Uterus (tissue), 4 donors: ENCODE measurements around the gene TCHP. TPM values are rescaled to one million over a fixed set of nuclear protein-coding genes. Genes with fewer than 3 reads are reported as not detected.

ENCODE experiments used
- DNase-seq, 2 donors: peaks; one replicate each; pipeline ENCODE4 v3.0.0-alpha.2; 2019 to 2020
- H3K27ac ChIP-seq, 2 donors: fragments of 200-600 bp; sonication (generic); 1 replicate in 1 of 2; 2 replicates in 1 of 2; pipeline ENCODE4 v1.5.1; 2016 to 2018
- H3K27me3 ChIP-seq, 2 donors: fragments of 200-600 bp; sonication (generic); one replicate each; pipeline ENCODE4 v1.5.1; 2018 to 2019; ENCODE audit warnings: control low read depth in 1 of 2
- H3K36me3 ChIP-seq, 2 donors: fragments of 200-600 bp; sonication (generic); one replicate each; pipeline ENCODE4 v1.5.1; 2019; ENCODE audit warnings: control low read depth in 1 of 2
- H3K4me1 ChIP-seq, 2 donors: fragments of 200-600 bp; sonication (generic); one replicate each; pipeline ENCODE4 v1.5.1; 2018 to 2019; ENCODE audit warnings: control low read depth in 1 of 2
- H3K4me3 ChIP-seq, 2 donors: fragments of 200-600 bp; sonication (generic); 1 replicate in 1 of 2; 2 replicates in 1 of 2; pipeline ENCODE4 v1.5.1; 2018 to 2019; ENCODE audit warnings: mild to moderate bottlenecking in 1 of 2
- H3K9me3 ChIP-seq, 2 donors: fragments of 200-600 bp; sonication (generic); one replicate each; pipeline ENCODE4 v1.5.1; 2019; ENCODE audit warnings: control low read depth in 1 of 2
- POLR2A ChIP-seq, 2 donors: fragments of 450-650 bp; IDR thresholded peaks; one replicate each; pipeline ENCODE4 v1.6.1; 2016; ENCODE audit warnings: antibody characterized with exemption in 2 of 2, mild to moderate bottlenecking in 1 of 2, moderate library complexity in 1 of 2
- intact Hi-C: fragments of 100-400 bp; cut with DNase I; formaldehyde crosslinking; loops from one replicate; pipeline ENCODE4 v1.15.1; 2023; ENCODE audit warnings: low total_unique reads
- total RNA-seq, 4 donors: library from RNA; depleted of rRNA in 3 of 4; stranded (reverse); fragments of >200 nt in 3 of 4; gene quantifications; one replicate each; pipeline versions ENCODE4 v1.1.0 to v1.2.4, GENCODE V29; 2014 to 2023
- TF ChIP-seq, protein P1 (sequence below), 4 experiments: fragments of 200-600 bp in 2 of 4; fragments of 450-650 bp in 2 of 4; sonication (generic) in 2 of 4; IDR thresholded peaks; one replicate each; pipeline ENCODE4 v1.5.1; 2016 to 2019; ENCODE audit warnings: antibody characterized with exemption in 4 of 4, mild to moderate bottlenecking in 2 of 4, moderate library complexity in 1 of 4
- donor health status: DM: yes; HTN: yes; CAD: no.

The TCHP gene
- total RNA-seq, 4 donors from 2014 or later: 5.9 to 19.0 (median 12.8) TPM

DNA sequence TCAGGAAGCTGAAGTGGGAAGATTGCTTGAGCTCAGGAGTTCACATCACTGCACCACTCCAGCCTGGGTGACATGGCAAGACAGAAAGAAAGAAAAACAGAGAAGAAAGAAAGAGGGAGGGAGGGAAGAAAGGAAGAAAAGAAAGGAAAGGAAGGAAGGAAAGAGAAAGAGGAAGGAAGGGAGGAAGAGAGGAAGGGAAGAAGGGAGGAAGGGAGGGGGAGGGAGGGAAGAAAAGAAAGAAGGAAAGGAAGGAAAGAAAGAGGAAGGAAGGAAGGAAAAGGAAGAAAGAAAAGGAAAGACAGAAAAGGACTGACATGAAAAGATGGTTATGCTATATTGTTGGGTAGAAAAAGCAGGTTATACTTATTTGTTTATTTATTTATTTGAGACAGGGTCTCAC lies 23.7 kb upstream of the TCHP start:
- TF ChIP-seq, protein P1, sequence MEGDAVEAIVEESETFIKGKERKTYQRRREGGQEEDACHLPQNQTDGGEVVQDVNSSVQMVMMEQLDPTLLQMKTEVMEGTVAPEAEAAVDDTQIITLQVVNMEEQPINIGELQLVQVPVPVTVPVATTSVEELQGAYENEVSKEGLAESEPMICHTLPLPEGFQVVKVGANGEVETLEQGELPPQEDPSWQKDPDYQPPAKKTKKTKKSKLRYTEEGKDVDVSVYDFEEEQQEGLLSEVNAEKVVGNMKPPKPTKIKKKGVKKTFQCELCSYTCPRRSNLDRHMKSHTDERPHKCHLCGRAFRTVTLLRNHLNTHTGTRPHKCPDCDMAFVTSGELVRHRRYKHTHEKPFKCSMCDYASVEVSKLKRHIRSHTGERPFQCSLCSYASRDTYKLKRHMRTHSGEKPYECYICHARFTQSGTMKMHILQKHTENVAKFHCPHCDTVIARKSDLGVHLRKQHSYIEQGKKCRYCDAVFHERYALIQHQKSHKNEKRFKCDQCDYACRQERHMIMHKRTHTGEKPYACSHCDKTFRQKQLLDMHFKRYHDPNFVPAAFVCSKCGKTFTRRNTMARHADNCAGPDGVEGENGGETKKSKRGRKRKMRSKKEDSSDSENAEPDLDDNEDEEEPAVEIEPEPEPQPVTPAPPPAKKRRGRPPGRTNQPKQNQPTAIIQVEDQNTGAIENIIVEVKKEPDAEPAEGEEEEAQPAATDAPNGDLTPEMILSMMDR (IDR thresholded peaks at IDR 0.05): no peak
- no peak for TF ChIP-seq POLR2A (IDR thresholded peaks at IDR 0.05)
- intact Hi-C loops: no loop called here
- Histone ChIP-seq H3K27ac (no peak overlapping the region), H3K27me3 (no peaks in the 10 kb centered on the region), H3K9me3 (no peaks in the 10 kb centered on the region), H3K4me3 (no peak overlapping the region), H3K36me3 (no peaks in the 10 kb centered on the region), H3K4me1 (peaks cover 0 to 9% of the 10 kb centered on the region in 2 donors)
- no peak for DNase-seq

DNA sequence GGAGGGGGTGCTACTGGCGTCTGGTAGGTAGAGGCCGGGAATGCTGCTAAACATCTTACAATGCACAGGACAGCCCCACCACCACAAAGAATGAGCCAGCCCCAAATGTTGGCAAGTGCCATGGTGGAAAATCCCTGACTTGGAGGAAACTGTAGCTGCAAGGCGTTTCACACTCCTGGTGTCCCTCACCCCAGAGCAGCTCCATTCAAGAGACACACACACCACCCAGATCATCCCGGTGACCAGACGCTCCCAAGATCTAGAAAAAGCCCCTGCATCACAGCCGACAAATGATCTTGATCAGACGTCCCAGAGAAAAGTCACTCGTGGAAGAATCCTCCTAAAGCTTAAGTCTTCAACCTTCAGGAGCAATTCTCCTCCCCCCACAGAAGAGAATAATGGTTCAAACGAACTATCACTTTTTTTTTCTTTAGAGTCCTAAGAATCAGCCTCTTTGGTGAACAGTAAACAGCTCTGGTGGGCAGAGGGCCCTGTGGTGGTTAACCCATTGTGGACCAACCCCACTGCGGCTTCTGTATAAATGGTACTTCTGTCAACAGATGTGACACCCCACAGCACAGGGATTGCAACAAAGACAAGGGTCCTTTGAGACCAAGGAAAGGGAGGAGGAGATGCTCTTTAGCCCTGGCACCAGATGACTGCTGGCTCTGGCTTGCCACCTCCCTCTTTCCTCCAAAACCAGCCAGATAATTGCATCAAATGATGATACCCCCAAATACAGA lies 22.4 kb upstream of the TCHP start:
- intact Hi-C loops: no loop called here
- H3K4me1 ChIP-seq: peaks cover 0 to 9% of the 10 kb centered on the region in 2 donors

DNA sequence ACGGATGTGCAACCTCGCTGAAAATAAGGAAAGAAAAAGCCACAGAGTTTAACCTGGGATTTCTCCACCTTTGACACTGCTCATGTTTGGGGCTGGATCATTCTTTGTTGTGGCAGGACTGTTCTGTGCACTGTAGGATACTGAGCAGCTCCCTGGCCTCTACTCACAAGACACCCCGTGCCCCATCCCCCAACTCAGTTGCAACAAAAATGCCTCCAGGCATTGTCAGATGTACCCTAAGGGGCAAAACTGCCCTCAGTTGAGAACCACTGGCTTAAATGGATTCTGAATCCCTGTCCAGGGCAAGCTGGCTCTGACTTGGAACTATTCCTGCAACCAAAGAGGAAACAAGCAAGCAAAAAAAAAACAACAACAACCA lies 21.8 kb upstream of the TCHP start:
- H3K4me1 ChIP-seq: peaks cover 0 to 9% of the 10 kb centered on the region in 2 donors
- intact Hi-C loops: no loop called here
- H3K36me3 ChIP-seq: no peaks in the 10 kb centered on the region
- no peak for DNase-seq
- H3K4me3 ChIP-seq: no peak overlapping the region
- no peak for TF ChIP-seq POLR2A (IDR thresholded peaks at IDR 0.05)
- TF ChIP-seq, protein P1 (IDR thresholded peaks at IDR 0.05): no peak
- H3K27ac ChIP-seq: no peak overlapping the region
- no peaks in the 10 kb centered on the region for H3K27me3 ChIP-seq
- no peaks in the 10 kb centered on the region for H3K9me3 ChIP-seq

More for the DNA sequence above, 22.4 kb upstream of the TCHP start:
- Histone ChIP-seq H3K9me3 (no peaks in the 10 kb centered on the region), H3K36me3 (no peaks in the 10 kb centered on the region), H3K4me3 (no peak overlapping the region), H3K27me3 (no peaks in the 10 kb centered on the region), H3K27ac (no peak overlapping the region)
- DNase-seq: no peak
- TF ChIP-seq, protein P1 (IDR thresholded peaks at IDR 0.05): no peak
- TF ChIP-seq POLR2A (IDR thresholded peaks at IDR 0.05): no peak

DNA sequence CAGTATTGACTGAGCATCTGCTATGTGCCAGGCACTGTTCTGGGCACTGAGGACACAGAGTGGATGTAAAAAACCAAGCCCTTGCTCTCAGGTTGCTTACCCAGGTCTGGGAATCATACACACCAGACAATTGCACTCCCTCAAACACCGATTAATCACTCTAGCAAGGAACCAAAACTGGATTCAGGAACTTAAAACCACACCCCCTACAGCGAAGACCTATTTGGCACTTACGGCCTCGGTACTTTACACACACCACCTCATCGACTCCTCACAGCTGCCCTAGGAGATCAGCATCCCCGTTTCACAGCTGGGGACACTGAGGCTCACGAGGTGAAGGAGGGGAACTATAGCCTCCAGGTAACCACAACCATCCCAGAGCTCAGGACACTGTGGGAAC lies 21.3 kb upstream of the TCHP start:
- no peak for TF ChIP-seq POLR2A (IDR thresholded peaks at IDR 0.05)
- TF ChIP-seq, protein P1 (IDR thresholded peaks at IDR 0.05): no peak
- intact Hi-C loops: no loop called here

DNA sequence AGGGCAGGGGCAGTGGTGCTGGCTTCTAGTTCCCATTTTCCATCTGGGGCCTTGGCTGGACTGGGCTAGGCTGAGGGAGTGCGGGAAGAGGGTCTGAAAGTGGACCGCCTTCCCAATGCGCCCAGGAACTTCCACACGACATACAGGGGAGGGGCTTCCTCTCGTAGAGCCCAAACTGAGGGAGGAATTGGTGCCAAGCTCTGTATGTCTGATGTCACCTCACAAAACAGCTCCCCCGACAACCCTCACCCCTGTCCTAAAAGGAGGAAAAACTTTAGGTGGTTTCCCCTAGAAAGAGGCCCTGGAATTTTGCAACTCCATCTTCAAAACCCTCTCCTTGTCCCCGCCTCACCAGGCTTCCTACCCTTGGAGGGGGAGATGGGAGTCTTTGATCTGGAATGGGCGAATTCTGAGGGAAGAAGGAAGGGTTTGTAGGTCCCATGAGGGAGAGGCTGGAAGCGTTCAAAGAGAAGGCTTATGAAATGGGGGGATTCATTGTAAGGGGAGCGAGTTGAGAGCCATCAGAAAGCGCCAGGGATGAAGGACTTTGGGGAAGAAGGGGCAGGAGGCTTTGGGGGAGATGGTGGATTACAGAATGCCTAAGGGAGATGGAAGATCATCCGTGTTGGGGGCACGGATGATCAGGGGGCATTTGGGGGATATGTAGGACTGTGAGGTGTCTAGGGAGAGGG lies 20.6 kb upstream of the TCHP start:
- no peak for DNase-seq

More for the DNA sequence above, 21.3 kb upstream of the TCHP start:
- H3K36me3 ChIP-seq: no peaks in the 10 kb centered on the region
- H3K27me3 ChIP-seq: no peaks in the 10 kb centered on the region
- peaks cover 0 to 9% of the 10 kb centered on the region in 2 donors for H3K4me1 ChIP-seq
- peak overlapping the region in 1 of 2 donors; percentile 90 for H3K4me3 ChIP-seq
- no peaks in the 10 kb centered on the region for H3K9me3 ChIP-seq
- DNase-seq: no peak
- no peak overlapping the region for H3K27ac ChIP-seq

More for the DNA sequence above, 20.6 kb upstream of the TCHP start:
- Histone ChIP-seq H3K9me3 (no peaks in the 10 kb centered on the region), H3K4me1 (peaks cover 0 to 9% of the 10 kb centered on the region in 2 donors), H3K27me3 (no peaks in the 10 kb centered on the region), H3K27ac (peak overlapping the region; percentile 72 to 82), H3K36me3 (no peaks in the 10 kb centered on the region), H3K4me3 (peak overlapping the region; percentile 77 to 90)
- TF ChIP-seq, protein P1 (IDR thresholded peaks at IDR 0.05): no peak
- no peak for TF ChIP-seq POLR2A (IDR thresholded peaks at IDR 0.05)
- intact Hi-C loops: loop anchor here (10.0 kb wide), 1 partner anchor 75 kb away; no protein-coding TSS in a partner anchor
